GM21786 (cell line): ENCODE measurements around the gene SLC2A11.

Experiments
- ATAC-seq: cut with Tn5 transposase; IDR thresholded peaks from one replicate; pipeline ENCODE4 v1.9.1; 2021; ENCODE audit not compliant: unreplicated experiment

The SLC2A11 gene

DNA sequence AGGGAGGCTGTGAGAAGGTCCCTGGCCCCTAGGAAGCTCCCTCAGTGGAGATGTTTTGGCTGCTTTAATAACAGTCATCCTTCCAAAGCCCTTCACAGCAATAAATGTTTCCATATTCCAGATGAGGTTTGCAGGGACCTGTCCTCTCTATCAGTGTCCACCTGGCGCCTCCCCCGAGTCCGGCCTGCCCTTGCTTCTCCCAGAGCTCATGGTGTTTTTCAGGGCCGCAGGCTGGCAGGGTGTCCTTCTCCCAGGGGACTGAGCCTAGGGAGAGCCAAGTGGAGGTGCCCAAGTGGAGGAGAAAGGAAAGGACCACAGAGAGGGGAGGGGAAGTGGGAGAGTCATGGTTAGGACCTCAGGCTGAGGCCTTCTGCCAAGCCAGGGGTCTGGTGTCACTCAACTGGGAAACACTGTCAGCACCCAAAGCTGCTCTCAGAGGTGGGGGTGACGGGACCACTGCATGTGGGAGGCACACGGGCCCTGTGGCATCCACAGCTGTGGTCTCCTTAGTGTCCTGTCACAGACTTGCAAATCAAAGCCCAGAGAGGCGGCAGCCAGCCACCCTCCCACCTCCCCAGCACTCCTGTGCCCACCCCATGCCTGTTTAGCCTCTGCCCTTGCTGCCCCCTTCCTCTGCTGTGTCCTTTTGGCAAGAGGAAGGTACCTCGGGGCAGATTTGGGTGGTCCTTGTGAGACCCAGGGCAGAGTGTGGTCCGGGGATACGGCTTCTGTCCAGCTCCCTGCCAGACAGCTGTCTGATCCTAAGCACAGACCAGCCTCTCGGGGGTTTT is 25.3 kb upstream of the SLC2A11 start:
- ATAC-seq = no peak

DNA sequence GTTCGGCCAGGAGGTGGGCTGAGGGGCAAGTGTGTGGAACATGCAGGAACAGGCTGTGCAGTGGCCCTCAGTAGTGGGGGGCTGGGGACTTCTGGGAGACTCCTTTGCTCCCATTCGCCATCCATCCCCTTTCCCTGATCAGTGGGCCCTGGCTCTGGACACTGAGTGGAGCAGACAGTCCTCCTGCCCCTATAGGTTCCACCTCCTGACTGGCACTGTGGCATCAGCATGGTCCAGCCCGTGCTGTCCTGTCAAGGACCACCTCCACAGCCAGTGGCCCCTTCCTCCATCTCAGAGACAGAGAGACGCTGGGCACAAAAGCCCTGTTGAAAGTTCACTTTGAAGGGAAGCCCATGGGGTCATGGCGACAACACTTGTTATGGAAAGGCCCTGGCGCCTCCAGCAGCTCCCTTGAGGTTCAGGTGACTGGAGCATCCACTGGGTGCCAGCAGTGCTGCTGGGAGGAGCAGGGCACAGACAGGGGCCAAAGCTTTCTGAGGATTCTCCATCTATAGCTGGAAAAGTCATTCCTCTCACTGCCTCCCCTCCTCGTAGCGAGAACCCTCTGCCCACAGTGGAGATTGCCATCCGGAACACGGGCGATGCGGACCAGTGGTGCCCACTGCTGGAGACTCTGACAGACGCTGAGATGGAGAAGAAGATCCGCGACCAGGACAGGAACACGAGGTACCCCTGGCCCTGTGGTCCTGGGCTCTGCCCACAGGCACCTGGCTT is 24.5 kb upstream of the SLC2A11 start:
- no peak for ATAC-seq

DNA sequence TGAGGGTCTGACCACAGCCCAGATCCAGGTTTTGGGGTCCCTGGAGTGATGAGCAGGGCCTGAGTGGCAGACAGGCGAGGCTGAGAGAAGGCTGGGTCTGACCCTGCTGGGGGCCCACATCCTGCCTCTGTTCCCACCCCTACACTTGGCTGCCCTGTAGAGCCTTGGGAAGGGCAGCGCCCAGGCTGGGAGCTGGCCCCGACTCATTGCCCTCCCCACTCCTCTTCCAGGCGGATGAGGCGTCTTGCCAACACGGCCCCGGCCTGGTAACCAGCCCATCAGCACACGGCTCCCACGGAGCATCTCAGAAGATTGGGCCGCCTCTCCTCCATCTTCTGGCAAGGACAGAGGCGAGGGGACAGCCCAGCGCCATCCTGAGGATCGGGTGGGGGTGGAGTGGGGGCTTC is 23.8 kb upstream of the SLC2A11 start:
- ATAC-seq = no peak

DNA sequence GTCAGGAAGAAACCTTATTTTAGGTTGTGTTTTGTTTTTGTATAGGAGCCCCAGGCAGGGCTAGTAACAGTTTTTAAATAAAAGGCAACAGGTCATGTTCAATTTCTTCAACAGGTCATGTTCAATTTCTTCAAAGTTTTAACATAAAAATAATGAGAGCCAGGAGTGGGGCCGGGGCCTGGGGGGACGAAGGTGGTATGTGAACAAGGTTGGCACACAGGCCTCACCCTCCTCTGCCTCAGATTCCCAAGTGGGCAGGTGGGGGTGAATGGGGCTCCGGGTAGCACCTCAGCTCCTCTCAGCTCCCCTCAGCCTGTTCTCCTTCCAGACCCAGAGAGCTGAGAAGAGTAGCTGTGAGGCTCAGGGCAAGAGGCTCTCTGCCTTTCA is 23.3 kb upstream of the SLC2A11 start:
- no peak for ATAC-seq

DNA sequence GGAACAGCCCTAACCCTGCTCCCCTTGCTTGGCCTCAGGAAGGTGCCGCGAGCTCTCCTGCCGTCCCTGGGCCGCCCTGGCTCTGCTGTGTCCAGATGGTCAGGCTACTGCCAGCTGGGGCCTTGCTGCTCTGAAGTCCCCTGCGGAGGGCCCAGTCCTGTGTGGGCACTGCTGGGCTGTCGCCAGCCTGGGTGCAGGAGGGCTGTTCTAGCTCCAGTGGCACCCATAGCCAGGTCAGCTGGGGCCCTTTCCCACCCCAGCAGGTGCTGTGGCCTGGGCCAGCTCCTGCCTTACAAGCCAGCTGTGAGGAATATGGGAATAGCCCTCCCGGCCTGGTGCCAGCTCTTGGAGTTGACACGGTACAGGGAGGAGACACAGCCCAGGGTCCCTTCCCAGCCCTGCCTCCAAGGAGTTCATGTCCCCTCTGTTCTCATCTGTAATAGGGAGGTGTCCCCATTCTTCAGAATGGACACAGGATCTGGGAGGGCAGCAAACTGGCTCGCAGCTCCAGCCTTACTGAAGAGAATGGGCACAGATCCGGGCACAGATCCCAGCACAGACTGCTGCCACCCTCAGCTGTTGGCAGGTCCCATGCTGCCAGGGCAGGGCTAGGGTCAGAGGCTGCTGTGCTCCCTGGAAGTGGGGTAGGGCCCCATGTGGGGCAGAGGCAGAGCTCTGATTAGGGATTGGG is 22.7 kb upstream of the SLC2A11 start:
- ATAC-seq = no peak

DNA sequence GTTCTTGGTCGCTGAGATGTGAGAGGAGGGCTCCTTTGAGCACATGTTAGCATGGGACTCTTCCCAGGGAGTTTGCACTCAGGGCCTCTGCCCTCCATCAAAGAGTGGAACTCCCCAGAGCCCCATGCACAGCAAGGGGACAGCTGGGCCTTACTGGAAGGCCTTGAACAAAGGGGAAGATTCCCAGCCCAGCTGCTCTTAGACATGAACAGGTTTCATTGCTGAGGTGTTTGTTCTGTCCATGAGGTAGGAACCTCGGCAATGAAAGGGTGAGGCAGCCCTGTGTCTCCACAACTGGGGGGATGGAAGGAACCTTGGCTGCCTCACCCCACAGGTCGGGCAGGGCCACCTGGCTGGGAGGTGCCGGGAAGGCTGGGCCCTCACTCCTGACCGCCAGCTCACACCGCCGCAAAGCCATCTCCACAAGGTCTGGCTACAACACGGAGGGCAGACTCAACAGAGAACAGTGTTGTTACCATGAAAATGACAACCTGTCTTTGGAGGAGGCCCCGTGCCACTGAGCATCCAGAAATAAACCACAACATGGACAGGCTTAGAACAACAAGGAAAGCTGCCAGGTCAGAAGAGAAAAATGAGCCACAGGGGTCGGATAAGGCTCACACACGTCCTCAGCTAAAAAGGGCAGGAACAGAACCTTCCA is 22.1 kb upstream of the SLC2A11 start:
- no peak for ATAC-seq

DNA sequence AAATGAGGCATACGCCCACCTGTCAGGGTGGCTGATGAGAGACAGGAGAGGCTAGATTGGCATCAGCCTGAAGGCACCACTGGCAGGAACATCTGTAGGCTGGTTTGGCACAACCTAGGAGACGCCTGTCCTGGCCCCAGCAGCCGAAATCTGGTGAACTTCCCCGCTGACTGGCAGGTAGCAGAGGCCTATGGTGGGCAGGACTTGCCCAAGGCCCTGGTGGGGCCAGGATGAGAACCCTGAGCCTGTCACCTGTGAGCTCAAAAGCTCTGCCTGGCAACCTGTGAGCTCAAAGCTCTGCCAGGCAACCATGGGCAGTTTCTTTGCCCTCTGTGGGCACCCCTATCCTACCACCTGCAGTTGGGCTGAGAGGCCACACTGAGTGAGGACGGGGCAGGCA is 21.4 kb upstream of the SLC2A11 start:
- ATAC-seq = no peak

DNA sequence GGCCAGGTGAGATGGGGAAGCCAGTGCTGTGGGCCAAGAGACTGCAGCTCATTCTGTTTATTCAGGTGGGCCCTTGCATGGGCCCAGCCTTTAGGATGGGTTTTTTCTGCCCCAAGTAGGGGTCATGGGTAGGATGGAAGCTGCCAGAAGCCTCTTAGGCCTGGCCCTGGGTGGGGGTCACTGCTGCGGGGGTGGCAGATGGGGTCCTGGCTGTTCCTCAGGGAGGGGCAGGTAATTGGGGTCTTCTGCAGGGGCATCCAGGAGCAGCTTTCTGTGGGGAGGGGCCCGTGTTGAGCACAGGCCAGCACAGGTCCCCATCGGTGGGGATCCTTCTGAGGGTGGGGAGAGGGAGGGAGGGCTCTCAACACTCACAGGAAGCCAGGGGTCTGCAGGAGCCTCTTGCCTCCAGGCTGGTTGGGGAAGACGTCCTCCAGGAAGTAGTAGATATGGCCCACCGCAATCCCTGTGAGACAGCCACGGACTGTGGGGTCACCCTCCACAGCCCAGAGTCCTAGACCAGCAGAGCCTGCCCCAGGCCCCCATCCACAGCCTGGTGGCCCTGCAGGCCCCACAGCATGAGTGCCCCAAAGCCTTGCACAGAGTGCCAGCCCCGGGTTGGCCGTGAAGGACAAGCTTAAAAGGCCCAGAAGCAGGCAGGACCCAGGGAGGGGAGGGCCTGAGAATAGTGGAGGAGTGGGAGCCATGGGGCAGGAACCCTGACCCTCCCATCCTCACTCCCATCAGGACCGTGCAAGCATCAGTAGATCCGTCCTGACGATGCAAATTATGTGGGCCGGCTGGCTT is 20.8 kb upstream of the SLC2A11 start:
- no peak for ATAC-seq

DNA sequence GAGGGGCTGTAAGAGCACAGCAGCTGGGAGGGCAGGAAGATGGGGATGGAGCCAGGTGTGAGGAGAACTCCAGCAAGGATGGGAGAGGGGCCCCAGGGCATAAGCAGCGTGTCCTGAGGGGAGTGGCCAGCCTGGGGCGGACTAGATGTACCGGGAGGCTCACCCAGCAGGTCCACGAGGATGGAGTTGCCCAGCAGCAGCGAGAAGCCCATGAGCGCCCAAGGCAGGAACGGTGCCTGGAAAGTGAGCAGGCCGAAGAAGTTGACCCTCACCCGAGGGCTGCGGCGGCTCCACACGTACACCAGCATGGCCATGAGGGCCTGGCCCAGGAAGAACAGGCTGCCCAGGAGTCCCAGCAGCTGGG is 20.2 kb upstream of the SLC2A11 start:
- no peak for ATAC-seq

DNA sequence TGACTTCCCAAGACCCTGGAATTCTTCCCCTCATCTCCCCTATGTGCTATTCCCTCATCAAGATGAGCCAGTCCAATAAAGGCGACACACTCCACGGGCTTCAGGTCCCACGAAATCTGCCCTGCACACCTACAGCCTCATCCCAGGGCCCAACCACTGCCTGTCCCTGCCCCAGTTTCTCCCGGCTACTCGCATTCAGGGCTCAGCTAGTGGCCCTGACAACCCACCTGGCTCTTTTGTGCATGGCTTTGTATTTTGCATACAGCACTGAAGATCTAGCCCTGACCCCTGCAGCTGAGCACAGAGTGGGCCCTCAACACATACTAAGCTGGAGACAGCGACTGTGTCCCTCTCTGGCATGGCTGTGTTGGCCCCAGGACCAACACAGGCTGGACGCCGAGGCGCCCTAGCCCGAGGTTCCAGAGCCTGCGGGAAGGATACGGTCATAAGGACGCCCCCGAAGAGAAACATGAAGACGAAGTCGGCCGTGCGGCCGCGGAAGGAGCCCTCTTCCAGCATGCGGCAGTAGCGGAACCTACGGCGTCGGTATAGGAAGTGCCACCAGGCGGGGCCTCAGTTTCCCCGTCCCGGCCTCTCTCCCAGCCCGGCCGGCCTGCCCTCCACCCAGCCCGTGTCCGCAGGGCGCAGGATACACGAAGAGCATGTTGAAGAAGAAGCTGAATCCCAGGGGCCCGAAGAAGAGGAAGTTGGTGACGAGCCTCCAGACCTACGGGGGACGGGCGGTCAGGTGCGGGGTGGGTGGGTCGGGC is 19.6 kb upstream of the SLC2A11 start:
- ATAC-seq = no peak

DNA sequence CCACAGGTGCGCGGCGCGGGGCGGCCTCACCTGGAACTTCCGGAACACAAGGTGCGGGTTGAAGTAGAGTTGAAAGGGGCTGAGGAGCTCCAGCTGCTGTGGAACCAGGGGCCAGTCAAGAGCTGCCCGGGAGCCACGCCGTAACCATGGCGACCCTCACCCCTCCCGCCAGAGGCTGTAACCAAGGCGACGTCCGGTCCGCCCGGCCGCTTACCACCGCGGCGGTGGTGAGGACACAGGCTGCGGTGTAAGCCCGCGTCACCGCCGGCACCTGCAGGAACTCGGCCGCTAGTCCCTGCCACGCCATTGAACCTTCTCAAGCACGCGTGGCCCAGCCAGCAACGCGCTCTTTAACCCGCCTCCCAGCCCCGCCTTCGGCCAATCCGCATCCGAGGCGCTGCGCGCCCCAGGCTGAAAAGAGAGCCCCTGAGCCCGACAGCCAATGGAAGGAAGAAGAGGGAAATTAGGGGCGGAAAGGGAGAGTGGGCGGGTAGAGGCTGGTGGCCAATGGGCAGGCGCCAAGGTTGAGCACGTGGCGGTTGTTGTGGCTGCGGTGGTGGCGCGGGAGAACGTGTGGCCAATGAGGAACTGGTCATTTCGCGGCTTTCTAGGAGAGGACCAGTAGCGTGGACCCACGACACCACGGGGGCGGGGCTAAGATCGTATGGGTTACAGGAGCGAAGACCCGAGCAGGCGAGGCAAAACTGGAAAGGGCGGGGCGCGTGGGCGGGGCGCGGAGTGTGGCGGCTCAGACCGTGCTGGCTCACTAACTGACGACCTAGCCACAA is 18.8 kb upstream of the SLC2A11 start, which contains the start of gene DERL3:
DERL3 (minus strand) TSS at position 326 of the 788 bp plus-strand sequence; CDS start at position 307, 19 bp downstream.
- ATAC-seq = peak; percentile 79

DNA sequence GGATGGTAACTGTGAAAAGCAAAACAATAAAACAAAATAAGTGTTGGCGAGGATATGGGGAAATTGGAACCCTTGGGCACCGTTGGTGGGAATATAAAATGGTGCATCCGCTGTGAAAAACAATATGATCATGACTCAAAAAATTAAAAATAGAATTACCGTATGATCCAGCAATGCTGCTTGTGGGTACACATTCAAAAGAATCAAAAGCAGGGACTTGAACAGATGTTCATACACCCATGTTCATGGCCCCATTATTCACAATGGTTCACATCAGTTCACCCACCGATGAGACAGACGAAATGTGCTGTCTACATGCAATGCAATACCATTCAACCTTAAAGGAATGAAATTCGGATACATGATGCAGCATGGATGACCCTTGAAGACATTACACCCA is 17.6 kb upstream of the SLC2A11 start:
- ATAC-seq = no peak

DNA sequence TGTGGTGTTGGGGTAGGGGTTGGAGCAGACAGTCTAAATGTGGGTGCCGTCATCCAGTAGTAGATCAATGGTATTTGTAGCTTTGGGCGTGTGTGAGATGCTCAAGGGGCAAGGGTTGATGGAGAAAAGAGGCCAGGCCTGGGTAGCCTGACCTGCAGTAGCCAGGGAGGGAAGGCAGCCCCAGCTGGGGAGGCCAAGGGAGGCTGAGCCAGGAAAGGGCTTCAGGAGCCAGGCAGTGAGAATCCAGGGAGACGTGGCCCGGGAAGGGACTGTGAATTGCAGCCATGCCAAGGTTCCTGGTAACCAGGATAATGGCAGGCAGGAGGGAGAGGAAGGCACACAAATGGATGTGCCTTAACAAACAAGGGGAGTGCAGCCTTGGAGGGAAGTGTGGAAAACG is 16.4 kb upstream of the SLC2A11 start:
- ATAC-seq = no peak

DNA sequence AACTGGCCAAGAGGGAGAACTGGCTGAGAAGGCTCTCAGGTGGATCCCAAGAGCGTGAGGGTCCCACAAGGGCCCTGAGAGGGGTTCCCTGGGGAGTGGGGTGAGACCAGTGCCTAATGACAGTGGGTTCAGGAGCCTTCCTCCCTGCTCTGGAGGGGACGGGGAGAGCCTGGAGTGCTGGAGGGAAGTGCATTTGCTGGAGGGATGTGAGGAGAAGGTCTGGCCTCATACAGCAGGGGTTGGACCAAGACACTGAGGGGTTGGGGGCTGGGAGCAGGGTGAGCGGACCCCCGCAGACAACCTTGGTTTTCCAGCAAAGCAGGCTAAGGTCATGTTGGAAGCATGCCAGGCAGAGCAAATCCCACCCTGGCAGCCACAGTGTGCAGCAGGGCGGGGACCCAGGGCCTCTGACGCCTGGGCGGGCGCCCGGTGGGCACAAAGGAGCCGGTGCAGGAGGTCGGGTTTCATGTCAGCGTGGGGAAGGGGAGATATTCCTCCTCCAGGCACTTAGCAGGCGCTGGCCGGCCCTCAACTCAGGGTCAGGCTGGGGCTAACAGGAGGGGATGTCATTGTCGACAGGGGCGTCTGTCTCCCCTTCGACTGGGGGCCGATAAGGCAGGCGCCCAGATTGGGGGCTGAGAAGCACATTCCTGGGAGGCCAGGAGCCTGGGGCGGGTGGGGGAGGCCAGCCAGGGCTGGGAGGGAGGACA is 15.8 kb upstream of the SLC2A11 start:
- ATAC-seq = no peak

DNA sequence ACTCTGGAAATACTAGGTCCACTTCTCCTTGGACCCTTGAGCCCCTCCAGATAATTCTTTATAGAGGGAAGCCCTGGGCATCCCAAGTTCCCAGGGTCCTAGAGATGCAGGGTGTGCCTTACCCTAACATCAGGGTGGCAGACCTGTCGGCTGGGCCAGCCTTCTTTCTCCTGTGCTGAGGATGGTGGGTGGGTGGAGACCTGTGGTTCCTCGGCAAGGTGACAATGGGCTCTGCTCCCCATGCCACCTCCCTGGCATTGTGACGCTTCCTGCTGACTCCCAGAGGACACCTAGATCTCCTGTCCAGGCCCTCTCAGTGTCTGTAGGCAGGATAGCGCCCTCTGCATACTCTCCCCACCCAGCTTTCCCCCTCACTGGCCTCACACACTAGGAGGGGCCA is 15.1 kb upstream of the SLC2A11 start:
- ATAC-seq = no peak

DNA sequence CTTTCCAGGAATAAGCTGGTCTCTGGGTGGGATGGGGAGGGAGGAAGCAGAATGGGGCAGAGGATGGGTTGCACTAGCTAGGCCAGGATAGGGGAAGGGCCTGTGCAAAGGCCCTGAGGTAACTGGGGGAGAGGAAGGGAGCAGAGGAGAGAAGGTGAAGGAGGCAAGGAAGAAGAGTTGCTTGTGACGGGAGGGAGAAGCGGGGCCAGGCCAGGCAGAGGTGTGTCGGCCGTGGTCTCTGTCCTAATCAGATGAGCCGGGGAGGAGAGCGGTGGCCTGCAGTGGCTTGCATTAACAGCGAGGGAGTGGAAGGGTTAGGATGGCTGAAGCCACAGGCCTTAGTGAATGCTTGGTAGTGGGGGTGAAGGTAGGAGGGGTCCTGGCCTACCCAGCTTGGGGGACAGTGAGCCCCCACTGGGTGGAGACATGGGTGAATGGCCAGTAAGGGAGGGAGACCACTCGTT is 12.9 kb upstream of the SLC2A11 start:
- no peak for ATAC-seq

DNA sequence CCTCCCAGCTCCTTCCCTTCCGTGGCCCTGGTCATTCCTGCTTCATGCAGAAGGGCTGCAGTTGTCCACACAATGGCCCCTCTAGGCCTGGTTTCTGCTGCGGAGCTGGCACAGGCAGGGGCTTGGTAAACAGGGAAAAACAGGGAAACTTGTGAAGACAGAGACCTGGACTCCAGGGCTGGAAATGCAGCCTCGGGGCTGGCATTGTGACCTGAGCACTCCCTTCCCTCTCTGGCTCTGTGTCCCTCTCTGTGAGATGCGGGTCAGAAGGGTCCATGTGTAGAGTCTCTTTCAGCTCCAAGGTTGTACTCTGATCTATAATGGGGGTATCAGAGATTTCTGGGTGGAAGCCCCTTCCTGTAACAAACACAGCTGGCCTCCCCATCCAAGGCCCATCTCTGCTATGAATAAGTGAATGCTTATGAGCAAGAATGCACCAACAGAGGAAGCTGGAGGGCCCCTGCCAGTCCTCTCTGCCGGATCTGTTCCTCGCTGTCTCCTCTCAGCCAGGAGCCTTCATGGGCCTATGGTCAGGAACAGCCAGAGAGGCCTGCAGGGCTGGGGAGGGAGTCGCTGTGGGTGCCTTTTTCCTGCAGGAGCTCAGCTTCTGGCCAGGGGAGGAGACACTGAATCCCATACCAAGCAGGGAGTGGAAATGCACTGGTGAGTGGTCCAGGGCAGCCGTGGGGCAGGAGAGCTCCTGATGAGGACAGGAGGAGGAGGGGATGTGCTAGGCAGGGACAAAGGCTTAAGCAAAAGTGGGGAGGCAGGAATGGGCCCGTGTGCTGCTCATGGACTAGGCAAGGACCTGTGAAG is 12.2 kb upstream of the SLC2A11 start:
- ATAC-seq = no peak

DNA sequence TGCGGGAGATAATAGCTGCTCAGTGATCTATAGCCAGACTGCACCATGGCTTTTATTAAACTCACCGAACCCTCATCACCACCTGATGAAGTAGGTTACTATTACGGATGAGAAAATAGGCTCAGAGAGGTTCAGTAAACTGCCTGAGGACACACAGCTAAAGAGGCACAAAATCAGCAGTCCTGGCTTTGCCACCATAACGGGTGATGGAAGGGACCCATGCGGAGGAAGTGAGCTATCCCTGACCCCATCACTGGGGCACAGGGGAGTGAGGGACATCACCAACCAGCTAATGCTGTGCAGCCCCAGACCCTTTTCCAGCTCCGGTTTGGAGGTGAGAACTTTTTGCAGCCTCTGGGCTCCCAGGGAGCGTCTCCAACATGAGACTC is 11.6 kb upstream of the SLC2A11 start:
- no peak for ATAC-seq
